Mucosa of rectum (tissue), 2 donors: ENCODE data around the gene DUSP22.

ENCODE experiments used
- H3K27ac ChIP-seq, 2 donors: one replicate each; pipeline ENCODE4 v1.7.0; 2013; ENCODE audit warnings: inconsistent platforms in 2 of 2, low read depth in 2 of 2, low read length in 2 of 2
- H3K27me3 ChIP-seq, 2 donors: one replicate each; pipeline ENCODE4 v1.7.0; 2013; ENCODE audit warnings: low read length in 2 of 2; ENCODE audit not compliant: control insufficient read depth in 2 of 2, insufficient read depth in 2 of 2
- H3K36me3 ChIP-seq, 2 donors: one replicate each; pipeline ENCODE4 v1.7.0; 2013; ENCODE audit warnings: low read length in 2 of 2; ENCODE audit not compliant: control insufficient read depth in 2 of 2, insufficient read depth in 2 of 2
- H3K4me1 ChIP-seq, 2 donors: one replicate each; pipeline ENCODE4 v1.7.0; 2013; ENCODE audit warnings: low read length in 2 of 2, mild to moderate bottlenecking in 1 of 2; ENCODE audit not compliant: control insufficient read depth in 2 of 2, insufficient read depth in 2 of 2
- H3K4me3 ChIP-seq, 2 donors: one replicate each; pipeline ENCODE4 v1.7.0; 2013; ENCODE audit warnings: low read length in 2 of 2
- H3K9ac ChIP-seq, 2 donors: one replicate each; pipeline ENCODE4 v1.7.0; 2013; ENCODE audit warnings: low read length in 2 of 2, low read depth in 1 of 2, mild to moderate bottlenecking in 1 of 2
- H3K9me3 ChIP-seq, 2 donors: one replicate each; pipeline ENCODE4 v1.7.0; 2013; ENCODE audit warnings: low read length in 2 of 2; ENCODE audit not compliant: control insufficient read depth in 2 of 2
- donor health status: healthy.
- donor health status: Normal muscosa, but diverticular disease.

The DUSP22 gene

DNA sequence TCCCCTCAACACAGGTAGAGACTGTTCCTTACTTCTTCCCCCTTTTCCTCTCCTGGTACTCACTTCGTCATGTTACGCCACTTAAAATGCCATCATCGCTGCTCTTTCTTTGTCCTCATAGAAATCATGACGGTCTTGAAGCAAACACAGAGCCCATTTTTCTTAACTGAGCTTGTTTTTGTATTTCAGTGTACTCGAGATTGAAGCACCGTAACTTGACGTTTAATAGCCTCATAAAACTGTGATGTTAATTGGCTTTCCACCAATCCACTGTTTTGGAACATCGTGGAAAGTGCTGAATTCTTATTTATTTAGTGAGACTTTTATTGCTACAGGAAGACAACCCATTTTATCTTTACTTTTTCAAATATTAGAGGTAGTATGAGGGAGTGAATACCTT lies 38.7 kb downstream of the DUSP22 start:
- Histone ChIP-seq H3K27me3 (peaks cover 0 to 3% of the 10 kb centered on the region in 2 donors), H3K9me3 (no peaks in the 10 kb centered on the region), H3K36me3 (peaks cover 0 to 7% of the 10 kb centered on the region in 2 donors), H3K4me1 (peaks cover 16 to 44% of the 10 kb centered on the region in 2 donors), H3K4me3 (no peak overlapping the region), H3K27ac (no peak overlapping the region), H3K9ac (no peak overlapping the region)

DNA sequence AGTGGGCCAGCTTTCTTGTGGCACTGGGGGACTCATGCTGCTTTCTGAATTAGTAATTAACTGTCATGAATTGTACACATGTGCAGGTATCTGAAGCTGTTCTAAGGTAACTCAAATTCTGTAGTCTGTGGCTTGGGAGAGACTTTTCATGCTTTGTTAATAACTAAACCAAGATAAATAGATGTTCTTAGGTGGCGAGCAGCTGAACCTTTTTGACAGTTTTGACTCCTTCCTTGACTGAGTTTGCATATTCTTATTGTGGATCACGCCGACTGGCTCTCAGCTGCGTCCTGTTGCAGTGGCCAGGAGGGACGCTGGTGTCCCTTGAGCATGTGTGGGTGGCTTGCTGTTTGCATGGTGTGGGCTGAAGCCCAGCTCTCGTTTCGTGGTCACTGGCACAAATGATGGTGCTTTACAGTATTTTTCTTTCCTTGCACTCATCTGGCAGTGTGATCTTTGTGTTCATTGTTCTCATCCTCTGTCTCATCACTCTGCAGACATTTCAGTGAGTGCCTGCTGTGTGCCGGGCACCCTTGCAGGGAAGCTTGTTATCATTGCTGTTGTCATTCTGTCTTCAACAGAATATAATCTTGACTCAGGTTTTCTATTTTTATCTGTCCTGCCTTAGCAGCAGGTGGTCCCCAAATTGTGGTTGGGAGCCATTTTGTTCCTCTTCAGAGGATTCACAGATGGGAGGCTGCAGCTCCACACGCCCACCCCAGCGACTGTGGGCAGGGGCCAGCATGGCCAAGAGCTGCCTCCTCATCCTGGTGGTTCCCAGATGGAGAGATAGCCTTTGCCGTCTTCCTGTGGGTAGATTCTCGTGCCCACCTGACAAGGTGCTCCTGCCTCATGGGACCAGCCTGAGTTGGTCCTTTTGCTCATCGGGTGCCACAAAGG lies 39.6 kb downstream of the DUSP22 start:
- H3K9ac ChIP-seq: peak overlapping the region in 1 of 2 donors; percentile 17
- peak overlapping the region in 1 of 2 donors; percentile 41 for H3K27ac ChIP-seq
- no peaks in the 10 kb centered on the region for H3K9me3 ChIP-seq
- H3K4me1 ChIP-seq: peaks cover 18 to 45% of the 10 kb centered on the region in 2 donors
- no peak overlapping the region for H3K4me3 ChIP-seq
- H3K36me3 ChIP-seq: no peaks in the 10 kb centered on the region
- H3K27me3 ChIP-seq: peaks cover 0 to 3% of the 10 kb centered on the region in 2 donors

DNA sequence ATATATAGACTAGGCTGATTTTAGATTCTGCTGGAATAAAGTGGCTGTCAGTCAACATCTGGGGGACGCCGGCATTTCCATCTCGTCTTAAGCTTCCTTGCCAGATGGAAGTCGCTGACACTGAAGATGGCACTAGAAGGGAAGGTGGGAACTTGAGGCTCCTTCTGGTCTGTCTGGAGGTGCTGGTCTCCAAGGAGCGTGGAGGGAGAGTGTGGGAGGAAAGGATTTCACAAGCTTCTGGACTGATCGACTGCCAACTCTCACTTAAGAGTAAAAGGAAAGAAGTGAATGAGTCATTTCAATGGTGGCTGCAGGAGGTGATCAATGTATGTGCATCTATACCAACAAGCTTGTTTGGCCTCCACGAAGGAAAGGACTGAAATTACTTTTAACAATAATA lies 40.4 kb downstream of the DUSP22 start:
- H3K9ac ChIP-seq: no peak overlapping the region
- H3K4me1 ChIP-seq: peaks cover 12 to 43% of the 10 kb centered on the region in 2 donors
- no peak overlapping the region for H3K27ac ChIP-seq
- H3K9me3 ChIP-seq: no peaks in the 10 kb centered on the region
- no peaks in the 10 kb centered on the region for H3K36me3 ChIP-seq
- no peak overlapping the region for H3K4me3 ChIP-seq
- peaks cover 0 to 3% of the 10 kb centered on the region in 2 donors for H3K27me3 ChIP-seq

DNA sequence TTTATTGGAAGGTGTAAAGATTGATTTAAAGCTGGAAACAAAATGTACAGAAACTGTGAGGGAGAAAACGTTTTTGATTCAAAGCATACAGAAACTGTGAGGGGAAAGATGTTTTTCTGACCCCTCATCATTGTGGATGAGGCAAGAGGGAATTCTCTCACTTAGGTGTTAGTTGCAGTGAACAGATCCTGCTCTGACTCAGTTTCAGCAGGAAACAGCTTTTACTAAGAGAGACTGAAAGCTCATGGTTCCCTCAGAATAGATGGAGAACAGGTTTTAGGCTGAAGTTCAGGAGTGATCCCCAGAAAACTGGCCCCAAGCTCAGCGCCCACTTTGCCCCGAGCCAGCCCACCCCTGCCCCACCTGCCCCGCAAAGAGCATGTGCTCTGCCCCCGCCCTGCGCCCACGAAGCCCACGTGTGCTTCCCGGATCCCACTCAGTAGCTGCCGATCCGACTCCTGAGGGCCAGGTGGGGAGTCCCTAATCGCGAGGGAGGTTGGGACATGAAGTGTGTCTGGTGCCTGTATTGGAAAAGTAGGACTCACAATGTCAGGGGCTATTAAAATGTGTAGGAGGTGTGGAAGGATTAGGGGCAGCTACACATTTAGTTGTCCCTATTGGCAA lies 41.2 kb downstream of the DUSP22 start:
- Histone ChIP-seq H3K9ac (no peak overlapping the region), H3K27ac (no peak overlapping the region), H3K4me1 (peaks cover 11 to 39% of the 10 kb centered on the region in 2 donors), H3K27me3 (peaks cover 0 to 3% of the 10 kb centered on the region in 2 donors), H3K4me3 (no peak overlapping the region), H3K36me3 (no peaks in the 10 kb centered on the region), H3K9me3 (no peaks in the 10 kb centered on the region)

DNA sequence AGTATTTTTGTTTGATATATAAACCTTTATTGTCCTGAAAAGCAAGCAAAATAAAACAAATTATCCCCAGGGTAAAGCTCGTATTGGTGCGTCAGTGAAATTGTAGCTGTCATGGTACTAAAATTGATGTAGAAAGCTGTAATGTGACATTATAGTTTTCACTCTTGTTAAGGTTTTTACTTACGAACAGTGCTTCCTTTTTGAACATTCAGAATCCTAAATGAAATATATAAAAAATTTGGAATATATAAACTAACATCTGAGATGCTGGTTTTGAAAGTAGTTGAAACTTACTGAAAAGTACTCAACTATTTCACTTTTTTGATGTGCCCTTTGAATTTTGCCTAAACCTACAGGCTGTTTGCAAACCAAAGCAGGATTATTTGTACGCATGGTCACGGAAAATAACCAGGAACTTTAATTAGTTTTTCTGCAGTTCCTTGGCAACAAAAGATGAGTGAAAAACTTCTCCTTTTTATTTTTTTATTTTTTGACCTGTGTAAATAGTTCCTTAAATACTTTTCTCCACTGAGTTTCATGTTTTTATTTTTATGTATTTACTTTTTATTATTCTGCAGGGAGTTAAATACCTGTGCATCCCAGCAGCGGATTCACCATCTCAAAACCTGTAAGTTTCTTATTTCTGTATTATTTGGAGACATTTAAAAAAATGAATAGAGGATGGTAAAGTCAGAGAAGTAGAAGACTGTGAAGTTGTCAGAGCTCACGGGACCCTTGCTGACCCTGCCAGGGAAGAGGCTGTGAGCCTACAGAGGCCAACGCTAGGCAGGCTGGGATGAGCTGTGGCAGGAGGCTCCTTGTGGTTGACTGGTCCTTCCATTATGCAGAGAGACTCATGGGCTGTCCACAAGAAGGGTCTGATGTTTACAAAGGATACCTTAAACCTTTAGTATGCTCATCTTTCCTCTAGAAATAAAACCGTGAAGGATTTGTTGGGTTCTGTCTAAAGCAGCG lies 42.5 kb downstream of the DUSP22 start:
- peaks cover 9 to 40% of the 10 kb centered on the region in 2 donors for H3K4me1 ChIP-seq
- no peak overlapping the region for H3K4me3 ChIP-seq
- H3K27ac ChIP-seq: no peak overlapping the region
- no peaks in the 10 kb centered on the region for H3K36me3 ChIP-seq
- H3K9me3 ChIP-seq: no peaks in the 10 kb centered on the region
- peaks cover 0 to 3% of the 10 kb centered on the region in 2 donors for H3K27me3 ChIP-seq
- no peak overlapping the region for H3K9ac ChIP-seq

DNA sequence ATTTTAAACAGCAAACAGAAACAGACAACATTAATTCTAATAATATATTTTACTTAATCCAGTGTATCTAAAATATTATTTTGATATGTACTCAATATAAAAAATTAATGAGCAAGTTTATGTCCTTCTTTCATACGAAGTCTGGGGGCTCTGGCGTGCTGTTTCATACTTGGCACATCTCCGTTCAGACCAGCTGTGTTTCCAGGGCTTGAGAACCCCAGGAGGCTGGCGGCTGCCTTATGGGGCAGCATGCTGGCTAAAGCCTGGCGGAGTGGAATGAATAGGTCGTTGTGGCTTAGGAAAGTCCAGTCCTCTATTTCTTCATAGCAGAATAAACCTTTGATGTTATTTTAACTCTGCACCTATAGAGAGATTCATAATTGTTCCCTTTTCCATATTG lies 43.3 kb downstream of the DUSP22 start:
- H3K9ac ChIP-seq: no peak overlapping the region
- no peaks in the 10 kb centered on the region for H3K9me3 ChIP-seq
- H3K4me1 ChIP-seq: peaks cover 9 to 41% of the 10 kb centered on the region in 2 donors
- no peak overlapping the region for H3K4me3 ChIP-seq
- no peak overlapping the region for H3K27ac ChIP-seq
- peaks cover 0 to 3% of the 10 kb centered on the region in 2 donors for H3K27me3 ChIP-seq
- no peaks in the 10 kb centered on the region for H3K36me3 ChIP-seq

DNA sequence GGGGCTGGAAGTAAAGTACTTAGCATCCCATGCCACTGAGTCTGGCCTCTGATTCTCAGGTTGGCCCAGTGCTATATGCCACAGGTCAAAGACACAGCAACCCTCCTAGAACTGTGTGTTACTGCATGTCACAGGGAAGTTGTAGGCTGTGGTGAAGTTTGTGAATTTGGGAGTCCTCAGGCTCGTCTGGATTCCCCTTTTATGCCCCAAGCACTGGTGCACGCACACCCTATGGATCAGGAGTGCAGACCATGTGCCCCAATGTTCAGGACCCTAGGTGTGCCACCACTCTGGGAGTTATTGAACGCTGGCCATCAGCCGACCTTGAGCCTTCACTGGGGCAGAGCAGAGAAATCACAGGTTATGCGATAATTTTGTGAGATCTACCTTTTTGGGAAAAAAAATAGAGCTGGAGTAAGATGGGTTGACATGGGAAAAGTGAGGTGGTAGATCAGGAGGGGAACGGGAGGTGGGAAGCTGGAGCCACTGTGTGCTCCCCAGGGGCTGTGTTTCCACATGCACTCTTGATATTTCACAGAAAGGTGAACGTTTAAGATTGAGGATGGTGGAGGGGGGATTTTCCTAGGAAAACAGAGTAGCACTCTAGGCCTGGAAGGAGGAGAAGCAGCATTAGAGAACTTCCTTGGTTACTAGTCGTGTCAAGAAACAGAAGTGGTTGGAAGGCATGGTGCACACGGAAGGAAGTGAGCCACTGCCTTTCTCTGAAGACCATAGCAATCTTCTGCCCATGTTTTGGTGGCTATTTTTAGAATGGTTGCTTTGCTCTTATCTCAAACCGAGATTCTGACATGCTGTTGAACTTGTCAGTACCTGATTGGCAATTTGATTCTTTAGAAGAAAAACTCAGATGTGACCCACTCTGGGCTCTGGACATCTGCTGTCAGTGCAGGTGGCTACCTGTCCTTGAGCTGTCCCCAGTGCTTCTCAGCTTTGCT lies 44.1 kb downstream of the DUSP22 start:
- Histone ChIP-seq H3K9me3 (no peaks in the 10 kb centered on the region), H3K4me1 (peaks cover 8 to 39% of the 10 kb centered on the region in 2 donors), H3K27ac (peak overlapping the region in 1 of 2 donors; percentile 53)

DNA sequence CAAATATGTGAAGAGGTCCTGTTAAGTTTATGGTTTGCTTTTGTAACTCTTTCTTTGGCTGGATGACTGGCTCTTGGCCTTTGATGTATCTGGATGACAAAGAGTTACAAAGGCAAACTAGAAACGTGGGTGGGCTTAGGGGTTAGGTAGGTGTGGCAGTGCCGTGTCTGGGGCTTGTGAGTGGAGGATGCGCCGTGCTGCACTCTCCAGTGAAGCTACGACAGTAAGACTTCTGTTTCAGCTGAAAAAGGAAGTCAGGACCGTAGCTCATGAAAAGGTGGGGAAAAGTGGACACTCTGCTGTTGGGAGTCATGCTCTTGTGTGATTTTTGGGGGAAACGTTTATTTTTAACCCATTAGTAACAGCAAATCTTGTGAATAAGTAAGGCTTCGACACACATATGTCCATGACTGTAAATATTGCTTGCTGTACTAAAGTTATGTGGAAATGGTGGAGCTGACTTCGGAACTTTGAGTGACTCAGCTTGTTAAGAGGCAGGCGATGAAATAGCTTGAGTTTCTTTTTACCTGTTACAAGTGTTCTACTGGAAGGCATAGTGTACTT lies 45.6 kb downstream of the DUSP22 start:
- no peaks in the 10 kb centered on the region for H3K36me3 ChIP-seq
- no peaks in the 10 kb centered on the region for H3K27me3 ChIP-seq
- peak overlapping the region in 1 of 2 donors; percentile 44 for H3K27ac ChIP-seq
- H3K4me3 ChIP-seq: peak overlapping the region in 1 of 2 donors; percentile 21
- peak overlapping the region in 1 of 2 donors; percentile 28 for H3K9ac ChIP-seq
- H3K4me1 ChIP-seq: peaks cover 2 to 30% of the 10 kb centered on the region in 2 donors
- no peaks in the 10 kb centered on the region for H3K9me3 ChIP-seq

More for the DNA sequence above, 44.1 kb downstream of the DUSP22 start:
- Histone ChIP-seq H3K4me3 (no peak overlapping the region), H3K27me3 (no peaks in the 10 kb centered on the region), H3K36me3 (no peaks in the 10 kb centered on the region), H3K9ac (no peak overlapping the region)
